CD4-positive, alpha-beta T cell (primary cell): ENCODE data around the gene EPHX1. TPM values are rescaled to one million over a fixed set of nuclear protein-coding genes. Genes with fewer than 3 reads are reported as not detected.

Source experiments
- ATAC-seq: fragments of 200-7000 bp; cut with Tn5 transposase; one replicate; pipeline ENCODE4 v1.10.0; 2022; ENCODE audit warnings: mild to moderate bottlenecking; ENCODE audit not compliant: poor library complexity
- CTCF ChIA-PET: fragments of 350-600 bp; sonication (Branson Sonifier 250); formaldehyde crosslinking; loops from one replicate; lab custom pipeline; 2021; ENCODE audit warnings: antibody characterized with exemption, inconsistent platforms; lab: Charles Lee
- POLR2A ChIA-PET: fragments of 350-600 bp; sonication (Branson Sonifier 250); formaldehyde crosslinking; loops from one replicate; lab custom pipeline; 2021; ENCODE audit warnings: antibody characterized with exemption, inconsistent platforms; lab: Charles Lee
- DNase-seq, 14 experiments: peaks; one replicate each; pipeline ENCODE4 v3.0.0-alpha.2; 2013 to 2020; ENCODE audit warnings: mixed read lengths in 2 of 14
- H3K27ac ChIP-seq, 2 donors: one replicate each; pipeline versions ENCODE4 v1.5.1 to v1.7.0; 2013; ENCODE audit warnings: low read length in 2 of 2, low read depth in 1 of 2, mild to moderate bottlenecking in 1 of 2
- H3K27me3 ChIP-seq, 2 experiments: 1 replicate in 1 of 2; 2 replicates in 1 of 2; pipeline versions ENCODE4 v1.6.1 to v1.7.0; 2013; ENCODE audit warnings: low read length in 2 of 2, control low read depth in 1 of 2, mild to moderate bottlenecking in 1 of 2, moderate library complexity in 1 of 2; ENCODE audit not compliant: insufficient read depth in 2 of 2, control insufficient read depth in 1 of 2
- H3K36me3 ChIP-seq: one replicate; pipeline ENCODE4 v1.6.1; 2013; ENCODE audit warnings: low read length, control low read depth; ENCODE audit not compliant: insufficient read depth
- H3K4me1 ChIP-seq: one replicate; pipeline ENCODE4 v1.6.1; 2013; ENCODE audit warnings: low read length, control low read depth; ENCODE audit not compliant: insufficient read depth
- H3K4me3 ChIP-seq: one replicate; pipeline ENCODE4 v1.5.1; 2013; ENCODE audit warnings: mild to moderate bottlenecking, low read length, moderate library complexity
- H3K9me3 ChIP-seq, 2 experiments: 1 replicate in 1 of 2; 2 replicates in 1 of 2; pipeline versions ENCODE4 v1.6.1 to v1.7.0; 2013; ENCODE audit warnings: low read length in 2 of 2, mild to moderate bottlenecking in 2 of 2, control low read depth in 1 of 2, moderate library complexity in 1 of 2; ENCODE audit not compliant: control insufficient read depth in 1 of 2, insufficient read depth in 1 of 2
- H3K27ac Mint-ChIP-seq: one replicate; pipeline ENCODE4 v1.8.0; 2020; ENCODE audit warnings: mixed read lengths
- H3K27me3 Mint-ChIP-seq: one replicate; pipeline ENCODE4 v1.8.0; 2021; ENCODE audit warnings: mixed read lengths
- H3K36me3 Mint-ChIP-seq: one replicate; pipeline ENCODE4 v1.8.0; 2021; ENCODE audit warnings: low read depth, mixed read lengths
- H3K4me1 Mint-ChIP-seq: one replicate; pipeline ENCODE4 v1.8.0; 2021; ENCODE audit warnings: low read depth, mixed read lengths
- H3K4me3 Mint-ChIP-seq: one replicate; pipeline ENCODE4 v1.8.0; 2020; ENCODE audit warnings: mild to moderate bottlenecking, mixed read lengths
- H3K9me3 Mint-ChIP-seq: one replicate; pipeline ENCODE4 v1.8.0; 2020; ENCODE audit warnings: mixed read lengths
- CTCF ChIP-seq: fragments of 200-600 bp; IDR thresholded peaks from one replicate; pipeline ENCODE4 v1.8.0; 2022; ENCODE audit warnings: antibody characterized with exemption, mild to moderate bottlenecking
- intact Hi-C, 2 experiments: fragments of 100-400 bp; cut with DNase I in 1 of 2; cut with micrococcal nuclease in 1 of 2; formaldehyde crosslinking; loops; one replicate each; pipeline versions ENCODE4 v1.15.1 to v1.9.0; 2023 to 2025; cut with DNase I, micrococcal nuclease
- total RNA-seq, 174 experiments: library from RNA in 2 of 174; stranded (reverse) in 2 of 174; gene quantifications; one replicate each; pipeline ENCODE4 v1.2.3 and lab custom pipeline; 2021 to 2026

EPHX1 gene
- total RNA-seq, 2 experiments from 2014 or later = 0.34 to 0.47 TPM

GRCh38 chr1:225860107-225860506 lies 50.2 kb downstream of the EPHX1 start:
- Histone ChIP-seq H3K36me3 (peaks cover 98% of the 10 kb centered on the region), H3K4me3 (no peak overlapping the region), H3K27ac (no peak overlapping the region), H3K9me3 (no peaks in the 10 kb centered on the region), H3K4me1 (peaks cover 25% of the 10 kb centered on the region), H3K27me3 (no peaks in the 10 kb centered on the region)
- H3K4me1 Mint-ChIP-seq = peaks cover 6% of the 10 kb centered on the region
- no peak overlapping the region for H3K27ac Mint-ChIP-seq
- no peak for TF ChIP-seq CTCF
- intact Hi-C loops = no loop called here
- DNase-seq (no peak), ATAC-seq (no peak)
- ChIA-PET CTCF (no interaction called here), POLR2A (interaction anchor here (0.7 kb wide), 1 partner anchor 63 kb away, joined by 3 read pairs; no protein-coding TSS in a partner anchor)
- H3K4me3 Mint-ChIP-seq = no peak overlapping the region
- H3K27me3 Mint-ChIP-seq = no peaks in the 10 kb centered on the region
- peaks cover 95% of the 10 kb centered on the region for H3K36me3 Mint-ChIP-seq
- no peaks in the 10 kb centered on the region for H3K9me3 Mint-ChIP-seq

GRCh38 chr1:225860876-225861441 lies 51.0 kb downstream of the EPHX1 start:
- POLR2A ChIA-PET = interaction anchor here (0.9 to 1.0 kb wide), 2 partner anchors 76 to 83 kb away, joined by 3 to 5 read pairs; partner anchors contain the start of gene SRP9
- no peak overlapping the region for H3K4me3 ChIP-seq

GRCh38 chr1:225861834-225862580 lies 52.1 kb downstream of the EPHX1 start:
- ChIA-PET CTCF (no interaction called here), POLR2A (interaction anchor here (0.9 to 1.0 kb wide), 2 partner anchors 75 to 84 kb away, joined by 3 to 5 read pairs; partner anchors contain the start of gene SRP9)
- H3K27ac ChIP-seq = peak overlapping the region in 1 of 2 donors; percentile 38
- DNase-seq = no peak
- no peak for TF ChIP-seq CTCF
- Mint-ChIP-seq H3K9me3 (no peaks in the 10 kb centered on the region), H3K4me3 (no peak overlapping the region), H3K27me3 (no peaks in the 10 kb centered on the region), H3K36me3 (peaks cover 95% of the 10 kb centered on the region), H3K27ac (peak overlapping the region; percentile 71), H3K4me1 (peaks cover 25% of the 10 kb centered on the region)
- H3K27me3 ChIP-seq = no peaks in the 10 kb centered on the region
- H3K4me3 ChIP-seq = no peak overlapping the region
- ATAC-seq = no peak
- intact Hi-C loops = no loop called here
- peaks cover 98% of the 10 kb centered on the region for H3K36me3 ChIP-seq
- H3K9me3 ChIP-seq = no peaks in the 10 kb centered on the region
- peaks cover 29% of the 10 kb centered on the region for H3K4me1 ChIP-seq

More at GRCh38 chr1:225860876-225861441, 51.0 kb downstream of the EPHX1 start:
- H3K27ac Mint-ChIP-seq = peak overlapping the region; percentile 7
- no peak for DNase-seq
- CTCF ChIA-PET = no interaction called here
- Histone ChIP-seq H3K4me1 (peaks cover 29% of the 10 kb centered on the region), H3K27ac (no peak overlapping the region), H3K27me3 (no peaks in the 10 kb centered on the region), H3K36me3 (peaks cover 98% of the 10 kb centered on the region), H3K9me3 (no peaks in the 10 kb centered on the region)
- no peak for ATAC-seq
- no peak overlapping the region for H3K4me3 Mint-ChIP-seq
- no peak for TF ChIP-seq CTCF
- peaks cover 15% of the 10 kb centered on the region for H3K4me1 Mint-ChIP-seq
- peaks cover 95% of the 10 kb centered on the region for H3K36me3 Mint-ChIP-seq
- intact Hi-C loops = no loop called here
- no peaks in the 10 kb centered on the region for H3K9me3 Mint-ChIP-seq
- H3K27me3 Mint-ChIP-seq = no peaks in the 10 kb centered on the region
